Ascending aorta (tissue), 2 donors: ENCODE measurements around the gene MARK4. TPM values are rescaled to one million over a fixed set of nuclear protein-coding genes. Genes with fewer than 3 reads are reported as not detected.

Experiments
- DNase-seq, 2 donors: peaks; one replicate each; pipeline ENCODE4 v3.0.0-alpha.2; 2019; ENCODE audit warnings: low spot score in 2 of 2
- H3K27ac ChIP-seq, 2 donors: fragments of 200-600 bp; sonication (generic); one replicate each; pipeline ENCODE4 v1.5.1; 2016 to 2017; ENCODE audit warnings: mild to moderate bottlenecking in 1 of 2
- H3K27me3 ChIP-seq: fragments of 200-600 bp; sonication (generic); one replicate; pipeline ENCODE4 v1.5.1; 2017
- H3K36me3 ChIP-seq, 2 donors: fragments of 200-600 bp; sonication (generic); one replicate each; pipeline ENCODE4 v1.5.1; 2016
- H3K4me1 ChIP-seq, 2 donors: fragments of 200-600 bp; sonication (generic); one replicate each; pipeline ENCODE4 v1.5.1; 2016 to 2017; ENCODE audit warnings: mild to moderate bottlenecking in 1 of 2
- H3K4me3 ChIP-seq, 2 donors: fragments of 200-600 bp; sonication (generic); one replicate each; pipeline ENCODE4 v1.5.1; 2016 to 2017; ENCODE audit warnings: mild to moderate bottlenecking in 1 of 2
- H3K9me3 ChIP-seq, 2 donors: fragments of 200-600 bp; sonication (generic); one replicate each; pipeline ENCODE4 v1.5.1; 2016
- intact Hi-C: fragments of 100-400 bp; cut with DNase I; formaldehyde crosslinking; loops from one replicate; pipeline ENCODE4 v1.15.1; 2023
- total RNA-seq: library from RNA; depleted of rRNA; stranded (reverse); fragments of >200 nt; gene quantifications from one replicate; pipeline ENCODE4 v1.1.0, GENCODE V29; 2016
- TF ChIP-seq, protein P1 (sequence below), 3 experiments: fragments of 200-600 bp in 2 of 3; fragments of 450-650 bp in 1 of 3; sonication (generic) in 2 of 3; IDR thresholded peaks; one replicate each; pipeline ENCODE4 v1.5.1; 2016 to 2019; ENCODE audit warnings: antibody characterized with exemption in 3 of 3, mild to moderate bottlenecking in 1 of 3, moderate library complexity in 1 of 3

MARK4 gene
- total RNA-seq, 1 donor from 2014 or later = 22.8 TPM

DNA sequence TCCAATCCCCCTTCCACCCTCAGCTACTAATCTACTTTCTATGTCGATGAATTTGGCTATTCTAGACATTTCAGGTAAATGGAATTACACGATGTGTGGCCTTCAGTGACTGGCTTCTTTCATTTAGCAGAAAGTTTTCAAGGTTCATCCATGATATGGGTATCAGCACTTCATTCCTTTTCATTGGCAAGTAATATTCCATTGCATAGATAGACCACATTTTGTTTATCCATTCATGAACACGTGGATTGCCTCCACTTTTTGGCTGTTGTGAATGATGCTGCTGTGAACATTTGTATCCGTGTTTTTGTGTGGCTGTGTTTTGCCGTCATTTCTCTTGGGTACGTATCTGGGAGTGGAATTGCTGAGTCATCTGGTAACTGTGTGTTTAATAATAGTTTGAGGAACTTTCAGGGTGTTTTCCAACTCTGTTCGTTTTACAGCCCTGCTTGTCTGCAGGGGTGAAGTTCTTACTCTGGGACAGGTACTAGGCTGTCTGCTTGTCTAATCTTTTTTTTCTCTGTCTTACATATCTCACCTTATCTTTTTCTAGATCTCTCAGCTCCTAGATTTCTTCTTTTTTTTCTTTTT, 32.5 kb downstream of the MARK4 start:
- H3K36me3 ChIP-seq = peaks cover 29 to 84% of the 10 kb centered on the region in 2 donors
- DNase-seq = no peak
- H3K27ac ChIP-seq = no peak overlapping the region
- no peak overlapping the region for H3K4me3 ChIP-seq
- TF ChIP-seq, protein P1, sequence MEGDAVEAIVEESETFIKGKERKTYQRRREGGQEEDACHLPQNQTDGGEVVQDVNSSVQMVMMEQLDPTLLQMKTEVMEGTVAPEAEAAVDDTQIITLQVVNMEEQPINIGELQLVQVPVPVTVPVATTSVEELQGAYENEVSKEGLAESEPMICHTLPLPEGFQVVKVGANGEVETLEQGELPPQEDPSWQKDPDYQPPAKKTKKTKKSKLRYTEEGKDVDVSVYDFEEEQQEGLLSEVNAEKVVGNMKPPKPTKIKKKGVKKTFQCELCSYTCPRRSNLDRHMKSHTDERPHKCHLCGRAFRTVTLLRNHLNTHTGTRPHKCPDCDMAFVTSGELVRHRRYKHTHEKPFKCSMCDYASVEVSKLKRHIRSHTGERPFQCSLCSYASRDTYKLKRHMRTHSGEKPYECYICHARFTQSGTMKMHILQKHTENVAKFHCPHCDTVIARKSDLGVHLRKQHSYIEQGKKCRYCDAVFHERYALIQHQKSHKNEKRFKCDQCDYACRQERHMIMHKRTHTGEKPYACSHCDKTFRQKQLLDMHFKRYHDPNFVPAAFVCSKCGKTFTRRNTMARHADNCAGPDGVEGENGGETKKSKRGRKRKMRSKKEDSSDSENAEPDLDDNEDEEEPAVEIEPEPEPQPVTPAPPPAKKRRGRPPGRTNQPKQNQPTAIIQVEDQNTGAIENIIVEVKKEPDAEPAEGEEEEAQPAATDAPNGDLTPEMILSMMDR (IDR thresholded peaks at IDR 0.05) = no peak
- intact Hi-C loops = no loop called here
- H3K27me3 ChIP-seq = no peaks in the 10 kb centered on the region
- no peaks in the 10 kb centered on the region for H3K4me1 ChIP-seq
- H3K9me3 ChIP-seq = no peaks in the 10 kb centered on the region

DNA sequence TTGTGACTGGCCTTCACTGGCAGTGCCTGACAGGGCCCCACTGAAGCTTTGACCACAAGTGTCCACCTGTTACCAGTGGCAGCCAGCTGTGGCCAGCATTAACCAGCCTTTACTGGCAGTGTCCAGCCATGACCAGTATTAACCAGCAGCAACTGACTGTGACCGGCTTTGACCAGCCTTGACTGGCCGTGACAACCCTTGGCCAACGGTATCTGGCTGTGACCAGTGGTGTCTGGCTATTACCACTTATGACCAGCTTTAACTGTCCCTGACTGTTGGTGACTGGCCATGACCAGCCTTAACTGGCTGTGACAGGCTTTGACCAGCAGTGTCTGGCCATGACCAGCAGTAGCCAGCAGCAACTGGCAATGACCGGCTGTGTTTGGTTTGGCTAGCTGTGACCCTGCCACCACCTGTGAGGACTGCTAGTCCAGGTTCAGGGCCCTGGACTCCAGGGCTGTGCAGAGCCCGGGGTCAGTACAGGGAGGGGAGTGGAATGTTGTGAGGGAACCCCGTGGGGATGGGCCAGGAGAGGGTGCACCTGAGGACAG, 39.4 kb downstream of the MARK4 start:
- Histone ChIP-seq H3K9me3 (peaks cover 0 to 9% of the 10 kb centered on the region in 2 donors), H3K27ac (no peak overlapping the region), H3K27me3 (no peaks in the 10 kb centered on the region), H3K4me3 (no peak overlapping the region), H3K4me1 (peaks cover 0 to 5% of the 10 kb centered on the region in 2 donors), H3K36me3 (peaks cover 15 to 75% of the 10 kb centered on the region in 2 donors)
- TF ChIP-seq, protein P1 (IDR thresholded peaks at IDR 0.05) = no peak
- intact Hi-C loops = no loop called here
- peak in 1 of 2 donors; percentile 48 for DNase-seq

DNA sequence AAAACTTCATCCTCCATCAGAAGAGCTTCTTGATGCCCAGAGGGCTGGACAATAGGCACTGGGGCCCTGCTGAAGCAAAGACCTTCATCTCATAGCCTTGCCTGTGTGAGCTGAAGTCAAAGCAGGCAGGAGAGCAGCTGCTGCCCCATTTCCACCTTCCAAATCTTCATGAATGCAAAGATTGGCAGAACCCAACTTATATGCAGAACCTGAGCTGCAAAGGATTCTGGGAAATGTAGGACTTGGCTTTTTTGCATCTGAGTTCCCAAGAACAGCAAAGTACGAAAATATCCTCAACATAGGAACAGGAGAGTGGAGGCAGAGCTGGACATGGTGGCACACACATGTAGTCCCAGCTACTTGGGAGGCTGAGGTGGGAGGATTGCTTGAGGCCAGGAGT, 40.8 kb downstream of the MARK4 start:
- TF ChIP-seq, protein P1 (IDR thresholded peaks at IDR 0.05) = no peak
- Histone ChIP-seq H3K4me1 (peaks cover 0 to 5% of the 10 kb centered on the region in 2 donors), H3K27me3 (no peaks in the 10 kb centered on the region), H3K9me3 (peaks cover 0 to 9% of the 10 kb centered on the region in 2 donors), H3K36me3 (peaks cover 15 to 78% of the 10 kb centered on the region in 2 donors), H3K27ac (no peak overlapping the region), H3K4me3 (no peak overlapping the region)
- intact Hi-C loops = no loop called here
- DNase-seq = no peak

DNA sequence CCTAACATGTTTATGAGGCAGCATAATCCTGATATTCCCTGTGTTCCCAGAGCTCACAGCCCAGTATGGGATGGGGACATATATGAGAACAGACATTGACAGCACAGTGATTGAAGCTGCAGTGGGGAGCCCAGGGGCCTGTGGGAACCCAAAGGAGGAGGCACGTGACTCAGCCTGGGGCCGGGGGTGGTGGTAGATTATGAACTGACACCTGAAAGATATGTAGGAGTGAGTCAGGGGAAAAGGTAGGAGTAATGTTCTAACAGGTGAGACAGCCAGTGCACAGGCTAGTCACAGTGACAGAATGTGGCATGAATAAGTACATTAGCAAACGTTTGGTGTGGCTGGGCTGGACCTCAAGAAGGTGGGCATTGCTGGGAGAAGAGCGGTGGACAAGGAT, 42.6 kb downstream of the MARK4 start:
- Histone ChIP-seq H3K9me3 (peaks cover 0 to 9% of the 10 kb centered on the region in 2 donors), H3K4me1 (peaks cover 0 to 5% of the 10 kb centered on the region in 2 donors), H3K27ac (no peak overlapping the region), H3K4me3 (no peak overlapping the region), H3K27me3 (no peaks in the 10 kb centered on the region), H3K36me3 (peaks cover 17 to 77% of the 10 kb centered on the region in 2 donors)
- DNase-seq = no peak
- intact Hi-C loops = no loop called here
- TF ChIP-seq, protein P1 (IDR thresholded peaks at IDR 0.05) = no peak

DNA sequence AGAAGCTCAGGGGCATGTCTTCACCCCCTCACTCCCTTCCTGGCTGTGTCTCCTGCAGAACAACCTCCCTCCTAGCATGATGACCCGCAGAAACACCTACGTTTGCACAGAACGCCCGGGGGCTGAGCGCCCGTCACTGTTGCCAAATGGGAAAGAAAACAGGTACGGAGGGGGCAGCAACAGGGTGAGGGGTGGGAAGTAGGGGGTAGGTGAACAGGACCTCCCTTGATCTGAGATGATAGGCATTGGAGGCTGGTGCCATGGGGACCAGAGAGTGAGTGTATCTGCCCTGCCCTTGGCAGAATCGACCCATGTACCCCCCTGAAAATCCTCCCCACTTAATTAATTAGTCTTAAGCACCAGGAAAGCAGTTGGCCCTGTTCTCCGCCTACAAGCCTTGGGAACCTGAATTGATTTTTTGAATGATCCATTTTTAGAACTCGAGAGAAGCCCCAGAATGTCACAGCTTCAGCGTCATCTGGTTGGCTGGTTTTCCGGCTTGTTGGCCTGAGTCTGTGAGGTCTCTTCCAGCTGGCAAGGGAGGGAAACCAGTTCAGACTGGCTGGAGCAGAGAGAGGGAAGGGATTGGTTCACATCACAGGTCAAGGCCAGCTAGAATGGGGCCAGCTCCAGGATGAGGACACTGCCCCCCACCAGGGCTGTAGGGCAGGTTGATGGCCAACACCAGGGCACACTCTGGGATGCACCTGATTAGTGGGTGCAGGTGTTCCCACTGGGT, 43.4 kb downstream of the MARK4 start:
- Histone ChIP-seq H3K4me1 (peaks cover 0 to 5% of the 10 kb centered on the region in 2 donors), H3K27ac (no peak overlapping the region), H3K4me3 (no peak overlapping the region), H3K9me3 (peaks cover 0 to 9% of the 10 kb centered on the region in 2 donors), H3K27me3 (no peaks in the 10 kb centered on the region), H3K36me3 (peaks cover 16 to 72% of the 10 kb centered on the region in 2 donors)
- DNase-seq = peak in 1 of 2 donors; percentile 59
- intact Hi-C loops = no loop called here
- TF ChIP-seq, protein P1 (IDR thresholded peaks at IDR 0.05) = no peak
